Osteoblast (primary cell): ENCODE measurements around the gene FTO. TPM values are rescaled to one million over a fixed set of nuclear protein-coding genes. Genes with fewer than 3 reads are reported as not detected.

Experiments used
- DNase-seq: peaks from one replicate; pipeline ENCODE4 v3.0.0; 2011; ENCODE audit warnings: low spot score, mixed read lengths; ENCODE audit not compliant: insufficient read length; ENCODE audit errors: missing footprints
- H2AFZ ChIP-seq: 2 replicates; pipeline ENCODE4 v1.6.0; 2011; ENCODE audit warnings: mild to moderate bottlenecking, low read length
- H3K27ac ChIP-seq: 2 replicates; pipeline ENCODE4 v1.5.1; 2011; ENCODE audit warnings: mild to moderate bottlenecking, low read depth, low read length, moderate library complexity
- H3K27me3 ChIP-seq: 2 replicates; pipeline ENCODE4 v1.6.0; 2012; ENCODE audit warnings: mild to moderate bottlenecking, control low read depth, inconsistent platforms, low read length, moderate library complexity; ENCODE audit not compliant: insufficient read depth
- H3K36me3 ChIP-seq: 2 replicates; pipeline ENCODE4 v1.5.1; 2011; ENCODE audit warnings: mild to moderate bottlenecking, low read length, control low read depth, moderate library complexity; ENCODE audit not compliant: insufficient read depth
- H3K4me1 ChIP-seq: 2 replicates; pipeline ENCODE4 v1.5.1; 2011; ENCODE audit warnings: mild to moderate bottlenecking, low read length, control low read depth, moderate library complexity; ENCODE audit not compliant: insufficient read depth
- H3K4me2 ChIP-seq: 2 replicates; pipeline ENCODE4 v1.6.0; 2011; ENCODE audit warnings: mild to moderate bottlenecking, low read length; ENCODE audit not compliant: insufficient read depth
- H3K4me3 ChIP-seq: fragments of 200-600 bp; sonication (generic); 3 replicates; pipeline ENCODE4 v1.5.1; 2012; ENCODE audit warnings: mild to moderate bottlenecking, low read length, inconsistent platforms; ENCODE audit not compliant: insufficient read depth
- H3K79me2 ChIP-seq: 2 replicates; pipeline ENCODE4 v1.6.0; 2012; ENCODE audit warnings: mild to moderate bottlenecking, low read length, control low read depth, inconsistent platforms; ENCODE audit not compliant: insufficient read depth
- H3K9me3 ChIP-seq: 2 replicates; pipeline ENCODE4 v1.5.1; 2011; ENCODE audit warnings: low read depth, low read length, control low read depth
- H4K20me1 ChIP-seq: 2 replicates; pipeline ENCODE4 v1.6.0; 2012; ENCODE audit warnings: mild to moderate bottlenecking, low read length, control low read depth; ENCODE audit not compliant: insufficient read depth
- total RNA-seq: library from RNA; depleted of rRNA; stranded (reverse); fragments of >200 nt; gene quantifications from 2 replicates; pipeline ENCODE4 v1.2.3, GENCODE V29; 2012
- TF ChIP-seq, protein P1 (sequence below): IDR thresholded peaks from 2 replicates; pipeline ENCODE4 v1.5.1; 2011; ENCODE audit warnings: mild to moderate bottlenecking, low read depth, low read length, moderate library complexity; ENCODE audit errors: extremely low read depth

FTO gene
- total RNA-seq, 1 donor: 152 TPM

DNA sequence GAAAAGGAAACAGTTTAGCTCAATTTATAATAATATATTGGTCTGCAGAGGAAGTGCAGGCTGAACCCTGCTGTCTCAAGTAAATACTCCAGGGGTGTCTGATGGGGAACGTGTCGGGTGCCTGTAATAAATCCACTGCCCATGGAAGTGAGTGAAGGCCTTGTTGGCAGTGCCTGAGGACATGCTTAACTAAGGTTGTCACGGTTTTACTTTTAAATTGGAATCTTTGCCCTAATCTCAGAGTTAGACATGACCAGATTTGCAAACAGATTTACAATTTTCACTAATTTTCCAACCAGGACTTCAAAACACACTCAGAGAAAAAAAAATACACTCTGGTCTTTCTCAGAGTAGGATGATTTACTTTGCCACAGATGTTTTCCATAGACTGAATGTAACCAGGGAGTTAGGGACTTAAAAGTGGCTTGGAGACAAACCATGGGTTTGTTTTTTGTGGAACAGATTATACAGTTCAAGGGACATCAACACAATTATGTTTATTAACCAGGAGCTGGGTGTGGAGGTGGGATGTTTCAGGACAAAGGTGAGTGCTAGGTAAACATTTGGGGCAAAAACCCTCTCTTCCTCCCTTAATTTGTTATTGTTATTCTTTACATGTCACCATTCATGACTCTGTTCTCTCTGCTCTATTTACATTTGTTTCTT is 144.5 kb downstream of the FTO start:
- DNase-seq: no peak
- no peaks in the 10 kb centered on the region for H3K27me3 ChIP-seq
- no peaks in the 10 kb centered on the region for H4K20me1 ChIP-seq
- TF ChIP-seq, protein P1, sequence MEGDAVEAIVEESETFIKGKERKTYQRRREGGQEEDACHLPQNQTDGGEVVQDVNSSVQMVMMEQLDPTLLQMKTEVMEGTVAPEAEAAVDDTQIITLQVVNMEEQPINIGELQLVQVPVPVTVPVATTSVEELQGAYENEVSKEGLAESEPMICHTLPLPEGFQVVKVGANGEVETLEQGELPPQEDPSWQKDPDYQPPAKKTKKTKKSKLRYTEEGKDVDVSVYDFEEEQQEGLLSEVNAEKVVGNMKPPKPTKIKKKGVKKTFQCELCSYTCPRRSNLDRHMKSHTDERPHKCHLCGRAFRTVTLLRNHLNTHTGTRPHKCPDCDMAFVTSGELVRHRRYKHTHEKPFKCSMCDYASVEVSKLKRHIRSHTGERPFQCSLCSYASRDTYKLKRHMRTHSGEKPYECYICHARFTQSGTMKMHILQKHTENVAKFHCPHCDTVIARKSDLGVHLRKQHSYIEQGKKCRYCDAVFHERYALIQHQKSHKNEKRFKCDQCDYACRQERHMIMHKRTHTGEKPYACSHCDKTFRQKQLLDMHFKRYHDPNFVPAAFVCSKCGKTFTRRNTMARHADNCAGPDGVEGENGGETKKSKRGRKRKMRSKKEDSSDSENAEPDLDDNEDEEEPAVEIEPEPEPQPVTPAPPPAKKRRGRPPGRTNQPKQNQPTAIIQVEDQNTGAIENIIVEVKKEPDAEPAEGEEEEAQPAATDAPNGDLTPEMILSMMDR: no peak
- H3K4me1 ChIP-seq: no peaks in the 10 kb centered on the region
- no peak overlapping the region for H3K4me3 ChIP-seq
- no peaks in the 10 kb centered on the region for H3K79me2 ChIP-seq
- no peak overlapping the region for H2AFZ ChIP-seq
- H3K36me3 ChIP-seq: no peaks in the 10 kb centered on the region
- H3K4me2 ChIP-seq: no peak overlapping the region
- no peaks in the 10 kb centered on the region for H3K9me3 ChIP-seq
- no peak overlapping the region for H3K27ac ChIP-seq

DNA sequence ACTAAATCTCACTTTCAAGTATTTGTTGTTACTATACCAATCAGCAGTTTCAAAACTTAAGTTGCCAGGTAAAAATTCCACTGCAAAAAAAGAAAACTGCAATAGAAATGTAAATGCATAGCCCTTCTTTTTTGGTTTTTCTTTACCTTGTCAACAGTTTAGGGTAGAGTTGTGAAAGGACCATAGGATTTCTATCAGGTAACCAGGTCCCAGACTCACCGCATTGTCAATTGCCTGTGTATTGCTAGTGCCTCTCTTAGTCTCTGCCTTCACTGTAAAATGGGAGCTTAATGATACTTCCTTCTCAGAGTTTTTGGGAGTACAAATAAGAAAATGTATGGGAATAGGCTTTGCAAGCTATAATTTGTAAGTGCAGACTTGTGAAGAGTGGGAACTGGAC is 145.0 kb downstream of the FTO start:
- TF ChIP-seq, protein P1: no peak
- H2AFZ ChIP-seq: no peak overlapping the region
- DNase-seq: no peak
- H3K79me2 ChIP-seq: no peaks in the 10 kb centered on the region
- no peaks in the 10 kb centered on the region for H3K9me3 ChIP-seq
- no peak overlapping the region for H3K4me2 ChIP-seq
- no peaks in the 10 kb centered on the region for H3K27me3 ChIP-seq
- no peaks in the 10 kb centered on the region for H3K36me3 ChIP-seq
- H4K20me1 ChIP-seq: no peaks in the 10 kb centered on the region
- H3K4me1 ChIP-seq: no peaks in the 10 kb centered on the region
- no peak overlapping the region for H3K27ac ChIP-seq
- H3K4me3 ChIP-seq: no peak overlapping the region

DNA sequence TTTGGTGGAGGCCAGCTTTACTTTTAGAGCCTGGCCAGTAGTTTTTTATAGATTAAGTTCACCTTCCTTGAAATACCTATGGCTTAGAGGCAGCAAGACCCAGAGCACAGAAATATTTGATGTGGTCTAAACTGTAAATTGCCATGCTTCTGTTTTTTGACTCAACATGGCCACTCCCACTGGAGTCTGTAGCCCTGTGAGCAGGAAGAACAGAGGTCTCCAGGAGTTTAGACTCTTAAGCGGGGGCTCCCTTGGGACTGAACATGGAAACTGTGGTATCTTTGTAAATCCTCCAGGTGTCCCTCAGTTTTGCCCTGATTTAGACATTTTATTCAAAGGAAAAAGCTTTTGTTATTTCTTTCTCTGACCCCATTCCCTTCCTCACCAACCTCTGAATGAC is 145.6 kb downstream of the FTO start:
- no peak overlapping the region for H2AFZ ChIP-seq
- H3K36me3 ChIP-seq: no peaks in the 10 kb centered on the region
- H3K9me3 ChIP-seq: no peaks in the 10 kb centered on the region
- H3K4me1 ChIP-seq: no peaks in the 10 kb centered on the region
- no peak overlapping the region for H3K27ac ChIP-seq
- no peaks in the 10 kb centered on the region for H4K20me1 ChIP-seq
- TF ChIP-seq, protein P1: no peak
- H3K27me3 ChIP-seq: no peaks in the 10 kb centered on the region
- H3K4me2 ChIP-seq: no peak overlapping the region
- H3K4me3 ChIP-seq: no peak overlapping the region
- no peaks in the 10 kb centered on the region for H3K79me2 ChIP-seq
- DNase-seq: no peak

DNA sequence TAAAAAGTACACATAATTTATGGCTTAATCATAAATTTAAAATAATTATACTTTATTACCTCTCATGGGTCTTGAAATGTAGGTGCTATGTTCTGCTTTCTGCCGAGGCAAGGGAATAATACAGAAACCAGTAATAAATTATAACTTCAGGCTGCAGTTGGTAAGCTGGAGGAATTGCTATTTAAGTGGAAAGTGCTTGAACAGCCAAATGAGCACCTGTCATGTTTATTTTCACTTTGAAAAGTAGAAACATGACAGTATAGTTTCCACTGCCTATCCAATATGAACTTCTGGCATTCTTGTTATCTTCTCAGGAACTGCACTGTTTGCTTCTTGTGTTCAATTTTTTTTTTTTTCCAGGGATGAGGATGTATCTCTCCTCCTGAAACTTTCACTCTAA is 146.0 kb downstream of the FTO start:
- Histone ChIP-seq H3K27ac (no peak overlapping the region), H3K9me3 (no peaks in the 10 kb centered on the region), H3K4me2 (no peak overlapping the region), H3K27me3 (no peaks in the 10 kb centered on the region), H3K4me1 (no peaks in the 10 kb centered on the region), H3K36me3 (no peaks in the 10 kb centered on the region), H2AFZ (no peak overlapping the region), H3K79me2 (no peaks in the 10 kb centered on the region), H3K4me3 (no peak overlapping the region), H4K20me1 (no peaks in the 10 kb centered on the region)
- DNase-seq: no peak
- TF ChIP-seq, protein P1: no peak
